ENCODE data around the gene ATP6V0B.

ATP6V0B gene

GRCh38 chr1:43974443-43975248, at the start of gene ATP6V0B:
ATP6V0B (plus strand) TSS chr1:43974960; CDS start chr1:43975041, 81 bp downstream.
- DNase-seq: peak; percentile 97

- DNase-seq: no peak
Observed at GRCh38 chr1:43925846-43926245, 48.9 kb upstream of the ATP6V0B start.

GRCh38 chr1:43930168-43930948, 44.4 kb upstream of the ATP6V0B start:
- no peak for DNase-seq

GRCh38 chr1:43930949-43931275, 43.8 kb upstream of the ATP6V0B start:
- DNase-seq: no peak

- no peak for DNase-seq
Observed at GRCh38 chr1:43931711-43932660, 42.8 kb upstream of the ATP6V0B start.

GRCh38 chr1:43932786-43933385, 41.9 kb upstream of the ATP6V0B start:
- DNase-seq: no peak

GRCh38 chr1:43933386-43934100, 41.2 kb upstream of the ATP6V0B start, which contains the start of gene ARTN:
ARTN (plus strand) TSS chr1:43933801; CDS start chr1:43935657, 1,856 bp downstream.
- no peak for DNase-seq

- peak; percentile 53 for DNase-seq
Observed at GRCh38 chr1:43934101-43934985, 40.4 kb upstream of the ATP6V0B start.

- DNase-seq: no peak
Observed at GRCh38 chr1:43934986-43935324, 39.8 kb upstream of the ATP6V0B start.

GRCh38 chr1:43935711-43936427, 38.9 kb upstream of the ATP6V0B start:
- DNase-seq: no peak

GRCh38 chr1:43936431-43937151, 38.2 kb upstream of the ATP6V0B start:
- no peak for DNase-seq

GRCh38 chr1:43937179-43937865, 37.4 kb upstream of the ATP6V0B start:
- no peak for DNase-seq

GRCh38 chr1:43938383-43938782, 36.4 kb upstream of the ATP6V0B start:
- DNase-seq: no peak

- DNase-seq: no peak
Observed at GRCh38 chr1:43938892-43939587, 35.7 kb upstream of the ATP6V0B start.

- no peak for DNase-seq
Observed at GRCh38 chr1:43942411-43942810, 32.3 kb upstream of the ATP6V0B start.

GRCh38 chr1:43944860-43945259, 29.9 kb upstream of the ATP6V0B start:
- no peak for DNase-seq

- no peak for DNase-seq
Observed at GRCh38 chr1:43945674-43946235, 29.0 kb upstream of the ATP6V0B start.
